ENCODE results near the gene KSR2.

Gene KSR2

DNA sequence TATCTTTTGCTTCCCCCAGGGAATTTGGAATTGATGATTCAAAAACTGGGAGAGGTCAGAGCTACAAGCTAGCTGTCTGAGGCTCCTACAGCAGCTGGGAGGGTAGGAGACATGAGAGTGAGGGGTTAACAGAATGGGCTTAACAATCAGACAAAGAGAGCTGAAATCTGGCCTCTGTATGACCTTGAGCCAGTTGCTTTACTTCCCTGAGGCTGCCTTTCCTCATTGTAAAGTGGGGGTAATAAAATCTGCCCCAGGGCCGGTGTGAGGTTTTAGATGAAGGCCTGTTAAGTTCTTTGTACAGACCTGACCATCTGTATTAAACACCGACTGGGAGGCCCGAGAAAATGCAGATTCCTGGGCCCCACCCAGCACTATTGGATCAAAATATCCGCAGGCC is 443.0 kb downstream of the KSR2 start:
- in situ Hi-C loops (cut with MboI; ENCODE audit: low pct_unique_long_range_greater_than_20kb, low sequenced_read_pairs, unreplicated experiment) = no loop called here
- TF ChIP-seq, protein P1, sequence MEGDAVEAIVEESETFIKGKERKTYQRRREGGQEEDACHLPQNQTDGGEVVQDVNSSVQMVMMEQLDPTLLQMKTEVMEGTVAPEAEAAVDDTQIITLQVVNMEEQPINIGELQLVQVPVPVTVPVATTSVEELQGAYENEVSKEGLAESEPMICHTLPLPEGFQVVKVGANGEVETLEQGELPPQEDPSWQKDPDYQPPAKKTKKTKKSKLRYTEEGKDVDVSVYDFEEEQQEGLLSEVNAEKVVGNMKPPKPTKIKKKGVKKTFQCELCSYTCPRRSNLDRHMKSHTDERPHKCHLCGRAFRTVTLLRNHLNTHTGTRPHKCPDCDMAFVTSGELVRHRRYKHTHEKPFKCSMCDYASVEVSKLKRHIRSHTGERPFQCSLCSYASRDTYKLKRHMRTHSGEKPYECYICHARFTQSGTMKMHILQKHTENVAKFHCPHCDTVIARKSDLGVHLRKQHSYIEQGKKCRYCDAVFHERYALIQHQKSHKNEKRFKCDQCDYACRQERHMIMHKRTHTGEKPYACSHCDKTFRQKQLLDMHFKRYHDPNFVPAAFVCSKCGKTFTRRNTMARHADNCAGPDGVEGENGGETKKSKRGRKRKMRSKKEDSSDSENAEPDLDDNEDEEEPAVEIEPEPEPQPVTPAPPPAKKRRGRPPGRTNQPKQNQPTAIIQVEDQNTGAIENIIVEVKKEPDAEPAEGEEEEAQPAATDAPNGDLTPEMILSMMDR (IDR thresholded peaks at IDR 0.05; ENCODE audit: extremely low read depth, insufficient read depth, missing control alignments) = no peak
- no peak for DNase-seq (ENCODE audit: low spot score)

DNA sequence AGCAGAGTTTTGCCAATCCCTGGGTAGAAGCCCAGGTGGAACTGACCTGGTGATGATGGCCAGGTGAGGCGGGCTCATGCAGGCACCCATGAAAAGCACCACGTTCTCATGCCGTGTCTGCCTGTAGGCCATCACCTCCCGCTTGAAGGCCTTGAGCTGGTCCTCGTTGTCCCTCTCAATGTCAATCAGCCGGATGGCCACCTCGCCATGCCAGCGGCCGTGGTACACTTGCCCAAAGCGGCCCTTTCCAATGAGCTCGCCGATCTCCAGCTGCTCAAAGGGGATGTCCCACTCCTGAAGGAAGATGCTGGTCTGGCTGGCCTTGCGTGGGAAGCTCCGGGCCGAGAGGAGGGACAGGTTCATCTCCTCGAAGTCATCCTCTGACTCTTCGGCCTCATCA is 444.0 kb downstream of the KSR2 start:
- TF ChIP-seq, protein P1 (IDR thresholded peaks at IDR 0.05; ENCODE audit: extremely low read depth, insufficient read depth, missing control alignments) = no peak
- in situ Hi-C loops (cut with MboI; ENCODE audit: low pct_unique_long_range_greater_than_20kb, low sequenced_read_pairs, unreplicated experiment) = no loop called here
- no peak for DNase-seq (ENCODE audit: low spot score)

- DNase-seq (ENCODE audit: low spot score) = no peak
- in situ Hi-C loops (cut with MboI; ENCODE audit: low pct_unique_long_range_greater_than_20kb, low sequenced_read_pairs, unreplicated experiment) = no loop called here
- TF ChIP-seq, protein P1 (IDR thresholded peaks at IDR 0.05; ENCODE audit: extremely low read depth, insufficient read depth, missing control alignments) = no peak
These were observed 444.8 kb downstream of the KSR2 start for GRCh38 chr12:117523971-117524370.

- no peak for DNase-seq (ENCODE audit: low spot score)
- TF ChIP-seq, protein P1 (IDR thresholded peaks at IDR 0.05; ENCODE audit: extremely low read depth, insufficient read depth, missing control alignments) = no peak
- in situ Hi-C loops (cut with MboI; ENCODE audit: low pct_unique_long_range_greater_than_20kb, low sequenced_read_pairs, unreplicated experiment) = no loop called here
These were observed 446.2 kb downstream of the KSR2 start for GRCh38 chr12:117522559-117522958.

GRCh38 chr12:117521867-117522266 is 446.9 kb downstream of the KSR2 start:
- DNase-seq (ENCODE audit: low spot score) = no peak
- in situ Hi-C loops (cut with MboI; ENCODE audit: low pct_unique_long_range_greater_than_20kb, low sequenced_read_pairs, unreplicated experiment) = no loop called here
- TF ChIP-seq, protein P1 (IDR thresholded peaks at IDR 0.05; ENCODE audit: extremely low read depth, insufficient read depth, missing control alignments) = no peak

DNA sequence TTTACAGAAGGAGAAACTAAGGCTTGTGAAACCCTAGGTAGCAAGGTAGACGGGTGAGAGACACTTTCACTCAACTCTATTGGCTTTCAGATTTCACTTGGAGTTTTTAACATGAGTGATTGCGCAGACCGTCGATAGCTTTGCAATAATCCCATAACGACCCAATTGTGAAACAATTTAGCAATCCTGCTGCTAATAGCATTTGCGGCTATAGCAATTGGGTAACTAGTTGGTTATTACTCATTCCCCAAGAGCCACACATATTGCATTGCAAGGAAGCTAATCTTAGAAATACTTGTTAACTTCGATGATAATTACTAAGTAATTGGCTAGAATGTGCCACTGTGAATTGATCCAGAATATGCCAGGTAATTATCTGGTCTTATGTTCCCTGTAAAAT is 447.4 kb downstream of the KSR2 start:
- DNase-seq (ENCODE audit: low spot score) = no peak
- in situ Hi-C loops (cut with MboI; ENCODE audit: low pct_unique_long_range_greater_than_20kb, low sequenced_read_pairs, unreplicated experiment) = no loop called here
- TF ChIP-seq, protein P1 (IDR thresholded peaks at IDR 0.05; ENCODE audit: extremely low read depth, insufficient read depth, missing control alignments) = no peak
